ENCODE data around the gene LDHD.

The LDHD gene

DNA sequence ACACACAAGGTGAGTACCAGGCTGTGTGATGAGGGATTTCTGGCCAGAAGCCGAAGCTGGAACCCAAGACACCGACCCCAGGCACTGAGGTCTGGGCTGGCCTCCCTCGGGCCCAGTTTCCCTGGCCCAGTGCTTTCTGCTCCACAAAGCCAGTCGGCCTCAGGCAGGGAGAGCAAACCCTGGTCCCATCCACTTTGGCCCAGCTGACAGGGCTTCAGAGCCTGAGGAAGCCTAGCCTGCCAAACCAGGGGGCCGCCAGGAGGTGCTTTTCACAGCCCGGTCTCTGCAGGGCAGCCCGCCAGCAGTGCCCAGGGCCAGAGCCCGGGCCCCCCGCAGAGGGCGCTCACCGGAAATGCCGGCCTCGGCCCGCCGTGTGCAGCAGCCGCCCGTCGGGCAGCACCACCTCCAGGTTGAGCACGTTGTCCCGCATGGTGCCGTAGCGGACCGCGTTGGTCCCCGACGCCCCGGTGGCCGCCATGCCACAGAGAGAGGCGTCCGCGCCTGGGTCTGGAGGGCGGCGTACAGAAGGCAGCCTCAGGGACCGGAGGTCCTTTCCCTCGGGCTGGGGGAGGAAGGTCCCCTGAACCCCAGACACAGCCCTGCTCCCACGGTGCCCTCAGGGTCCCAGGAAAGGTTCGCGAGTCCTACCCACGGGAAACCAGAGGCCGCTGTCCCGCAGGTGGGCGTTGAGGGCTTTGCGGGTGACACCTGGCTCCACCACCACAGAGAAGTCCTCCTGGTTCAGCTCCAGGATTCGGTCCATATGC lies 2.2 kb downstream of the LDHD start:
- DNase-seq (ENCODE audit: low spot score), result no peak

DNA sequence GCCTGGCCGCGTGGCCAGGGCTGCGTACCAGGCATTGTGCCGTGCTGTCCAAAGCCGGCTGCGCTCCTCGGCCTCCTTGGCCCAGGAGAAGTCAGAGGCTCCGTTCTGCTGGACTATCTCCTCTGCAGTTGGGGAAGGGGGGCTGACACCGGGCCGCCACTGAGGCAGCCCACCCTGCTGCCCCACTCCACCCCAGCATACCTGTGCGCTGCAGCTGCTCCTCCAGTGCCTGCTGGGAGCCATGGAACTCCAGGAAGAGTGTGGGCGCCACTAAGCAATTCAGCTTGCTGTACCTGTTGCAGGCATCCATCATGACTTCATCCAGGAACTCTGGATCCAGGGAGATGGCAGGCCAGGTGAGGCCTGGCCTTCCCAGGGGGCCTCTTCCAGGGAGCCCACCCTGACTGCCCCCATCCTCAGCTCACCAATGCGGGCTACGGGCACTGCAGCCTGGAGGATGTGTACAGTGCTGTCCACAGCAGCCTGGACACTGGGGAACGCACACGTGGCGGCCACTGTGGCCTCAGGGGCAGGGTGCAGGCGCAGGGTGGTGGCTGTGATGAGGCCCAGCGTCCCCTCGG lies 2.9 kb downstream of the LDHD start:
- no peak for DNase-seq (ENCODE audit: low spot score)

DNA sequence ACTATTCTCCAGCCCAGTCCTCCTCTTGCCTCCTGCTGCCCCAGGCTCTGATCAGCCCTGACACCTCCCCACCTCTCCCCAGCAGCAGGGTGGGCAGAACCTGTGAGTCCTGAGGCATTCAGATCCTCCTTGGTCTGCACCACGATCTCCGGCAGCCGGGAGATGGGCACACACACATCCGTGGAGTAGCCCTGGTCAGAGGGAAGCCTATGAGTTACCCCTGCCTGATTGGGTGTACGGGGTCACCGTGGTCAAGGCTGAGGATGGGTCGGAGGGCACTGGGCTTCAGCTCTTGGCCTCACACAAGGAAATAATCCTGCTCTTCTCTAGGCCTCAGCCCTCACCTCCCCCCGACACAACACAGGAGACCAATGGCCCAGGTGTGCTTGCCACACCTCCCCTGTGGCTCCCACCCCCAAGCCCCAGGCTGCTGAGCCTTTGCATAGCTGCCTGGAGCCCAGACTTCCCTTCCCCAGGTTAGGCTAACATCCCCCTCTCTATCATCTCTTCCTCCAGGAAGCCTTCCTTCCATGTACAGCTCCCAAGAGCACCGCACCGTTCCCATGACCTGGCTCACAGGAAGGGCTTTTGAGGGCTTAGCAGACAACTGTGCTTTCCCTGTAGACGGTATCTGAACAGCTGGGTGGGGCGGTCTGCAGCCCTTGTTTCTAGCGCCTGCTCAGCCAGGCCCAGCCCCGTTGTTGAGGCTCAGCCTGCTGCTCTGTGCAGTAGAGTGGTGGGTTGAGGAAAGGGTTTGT lies 3.7 kb downstream of the LDHD start:
- DNase-seq (ENCODE audit: low spot score), result no peak

DNA sequence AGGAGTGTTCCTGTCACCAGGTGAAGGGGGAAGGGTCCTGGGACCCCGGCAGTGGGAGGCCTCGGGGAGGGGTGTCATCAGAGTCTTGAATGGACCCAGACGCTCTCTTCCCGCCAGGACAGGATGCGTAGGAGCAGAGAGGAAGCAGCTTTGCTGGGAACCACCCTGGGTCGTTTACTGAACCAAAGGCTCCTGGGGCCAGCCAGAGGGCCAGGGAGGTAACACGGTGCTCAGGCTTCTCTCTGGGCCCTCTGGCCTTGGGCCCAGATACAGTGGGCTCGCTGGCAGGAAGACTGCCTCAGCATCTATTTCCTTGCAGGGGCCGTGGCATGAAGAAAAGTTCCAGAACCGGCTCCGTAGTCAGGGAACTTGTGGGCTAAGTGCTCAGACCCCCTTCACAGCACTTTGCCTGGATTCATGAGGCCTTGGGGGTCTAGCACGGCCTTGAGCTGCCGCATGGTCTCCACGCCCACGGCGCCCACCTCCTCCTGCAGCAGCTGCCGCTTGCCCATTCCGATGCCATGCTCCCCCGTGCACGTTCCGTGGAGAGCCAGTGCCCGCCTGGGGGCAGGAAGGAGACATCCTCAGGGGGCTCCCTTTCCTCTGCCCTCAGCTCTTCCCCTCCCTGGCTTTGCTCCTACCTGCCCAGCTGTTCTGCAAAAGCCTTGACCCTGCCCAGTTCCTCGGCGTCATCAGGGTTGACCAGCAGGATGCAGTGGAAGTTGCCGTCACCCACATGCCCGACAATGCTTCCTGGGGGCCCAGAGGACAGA lies 4.4 kb downstream of the LDHD start:
- DNase-seq (ENCODE audit: low spot score), result no peak

DNA sequence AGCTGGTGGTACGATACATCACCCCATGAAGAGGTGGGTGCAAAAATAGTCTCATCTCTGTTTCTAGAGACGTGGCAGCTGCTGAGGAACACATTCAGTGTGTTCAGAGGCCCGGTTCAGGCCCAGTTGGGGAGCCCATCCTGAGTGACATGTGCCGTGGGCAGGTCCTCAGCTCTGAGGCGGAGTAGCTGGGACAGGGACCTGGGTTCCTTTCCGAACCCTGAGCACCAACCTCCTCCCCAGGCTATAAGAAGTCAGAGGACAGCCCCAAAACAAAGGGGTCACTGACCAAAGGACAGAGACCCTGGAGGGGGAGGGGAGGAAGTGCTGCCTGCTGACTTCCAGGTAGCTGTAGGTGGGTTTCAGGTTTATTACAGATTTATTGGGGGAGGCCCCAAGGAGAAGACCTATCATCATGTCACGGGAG lies 5.1 kb downstream of the LDHD start:
- DNase-seq (ENCODE audit: low spot score), result no peak

DNA sequence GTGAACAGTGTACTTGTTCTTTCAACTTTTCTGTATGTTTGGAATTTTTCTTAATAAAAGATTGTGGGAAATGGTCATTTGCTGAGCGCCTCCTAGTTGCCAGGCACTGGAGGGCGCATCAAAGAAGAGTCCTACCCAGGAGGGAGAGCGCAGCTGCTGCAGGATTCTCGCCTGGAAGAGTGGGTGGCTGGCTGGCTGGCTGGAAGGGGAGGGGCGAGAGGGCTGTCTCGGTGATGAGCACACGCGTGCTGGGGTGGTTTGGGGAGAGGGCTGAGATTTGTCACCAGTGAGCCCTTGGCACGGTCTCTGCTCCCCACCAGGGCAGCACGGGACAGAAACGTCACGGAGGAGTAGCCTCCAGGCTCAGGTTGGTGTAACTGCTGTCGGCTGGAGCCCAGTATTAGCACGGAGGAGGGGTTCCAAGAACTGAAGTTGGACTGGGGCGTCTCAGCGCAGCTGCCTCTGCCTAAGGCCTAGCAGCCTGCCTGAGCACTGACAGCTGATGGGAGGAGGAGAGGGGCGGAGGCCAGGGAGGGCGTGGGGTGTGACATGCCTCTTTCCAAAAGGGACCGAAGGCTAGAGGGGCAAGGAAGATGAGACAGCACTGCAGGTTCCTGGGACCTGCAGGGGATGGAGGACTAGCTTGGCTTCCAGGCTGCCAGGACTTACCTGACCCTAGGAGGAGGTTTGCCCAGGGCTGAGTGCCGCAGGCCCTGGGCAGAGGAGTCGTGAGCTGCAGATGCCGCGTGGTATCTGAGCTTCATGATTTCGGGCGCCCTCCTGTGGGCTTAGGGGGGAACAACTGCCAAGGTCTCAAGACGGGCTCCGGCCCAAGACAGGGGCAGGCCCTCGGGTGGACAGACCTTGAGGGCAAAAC lies 5.7 kb downstream of the LDHD start:
- DNase-seq (ENCODE audit: low spot score), result peak; percentile 88

DNA sequence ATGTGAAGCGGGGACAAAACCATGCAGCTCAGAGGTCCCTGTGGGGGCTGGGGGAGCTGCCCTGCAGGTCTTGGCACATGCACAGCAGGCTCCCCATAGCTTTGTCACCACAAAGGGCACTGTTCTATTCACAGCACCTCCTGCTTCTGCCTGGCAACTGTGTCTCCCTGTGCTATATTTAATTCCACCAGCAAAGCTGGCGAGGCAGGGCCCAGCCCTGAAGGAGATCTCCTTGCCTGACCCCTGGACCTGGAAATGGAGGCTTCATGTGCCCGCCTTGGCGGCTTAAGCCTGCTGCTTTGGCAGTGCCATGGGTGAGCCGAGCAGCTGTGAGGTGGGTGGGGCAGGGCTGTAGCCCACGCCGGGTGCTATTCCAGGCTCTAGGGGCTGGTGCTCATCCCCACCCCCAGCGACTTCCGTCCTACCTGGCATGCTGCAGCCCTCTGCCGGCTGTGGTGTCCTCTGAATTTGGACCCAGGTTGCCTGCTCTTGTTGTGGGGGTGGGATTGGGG lies 6.8 kb downstream of the LDHD start:
- DNase-seq (ENCODE audit: low spot score), result no peak

DNA sequence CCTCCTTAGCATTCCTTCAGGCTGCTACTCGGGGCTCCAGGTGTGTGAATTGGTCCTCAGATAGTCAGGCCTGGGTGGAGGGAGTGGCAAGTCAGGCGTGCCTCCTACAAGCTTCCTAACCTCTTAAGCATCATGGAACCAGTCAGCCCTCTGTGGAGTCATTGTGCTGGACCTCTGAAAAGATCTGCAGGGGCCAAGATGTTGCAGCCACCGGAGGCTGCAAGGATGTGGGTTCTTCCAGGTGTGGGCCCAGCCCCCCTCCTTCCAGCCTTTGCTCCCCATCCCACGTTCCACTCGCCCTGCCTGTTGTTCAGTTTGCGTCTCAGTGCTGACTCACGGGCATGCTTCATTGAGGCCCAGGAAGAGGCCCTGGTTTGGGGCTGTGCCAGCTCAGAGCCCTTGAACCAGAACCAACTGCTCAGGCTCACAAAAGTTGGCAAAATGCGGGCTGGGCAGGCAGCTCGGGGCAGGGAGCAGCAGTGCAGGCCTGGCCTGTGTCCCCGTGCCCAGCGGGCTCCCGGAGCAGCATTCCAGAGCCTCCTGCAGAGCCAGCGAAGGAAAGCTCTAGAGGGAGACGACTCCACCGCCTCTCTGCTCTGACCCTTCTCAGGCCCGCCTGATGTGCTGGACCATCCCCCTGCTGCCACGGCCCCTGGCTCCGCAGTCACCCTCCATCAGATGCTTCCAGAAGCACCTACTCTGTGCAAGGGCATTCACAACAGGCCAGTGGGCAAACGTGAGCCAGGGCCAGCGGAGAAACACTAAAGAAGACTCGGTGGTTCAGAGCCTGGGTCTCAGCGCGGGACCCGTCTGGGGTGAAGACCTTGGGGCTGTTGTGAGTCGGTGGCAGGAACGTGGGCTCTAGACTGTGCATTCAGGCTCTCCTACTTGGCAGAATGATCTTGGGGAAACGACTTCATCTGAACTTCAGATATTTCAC lies 7.5 kb downstream of the LDHD start:
- DNase-seq (ENCODE audit: low spot score), result peak; percentile 86

DNA sequence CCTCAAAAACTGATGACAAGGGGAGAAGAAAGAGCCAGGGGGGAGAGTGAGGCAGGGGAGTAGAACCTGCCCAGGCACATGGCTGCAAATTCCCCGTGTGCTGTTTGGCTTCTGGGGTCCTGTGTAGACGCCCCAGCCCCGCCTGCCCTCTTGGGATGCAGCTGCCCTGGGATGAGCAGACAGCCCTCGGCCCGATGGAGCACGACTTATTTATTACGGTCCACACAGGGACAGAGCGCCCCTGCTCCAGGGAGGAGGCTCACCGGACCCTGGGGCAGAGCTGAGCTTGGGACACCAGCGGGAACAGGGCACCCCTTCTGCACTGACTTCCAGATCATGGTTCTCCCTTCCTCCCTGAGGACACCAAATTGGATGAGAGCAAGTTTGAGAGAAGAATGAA lies 9.1 kb downstream of the LDHD start:
- DNase-seq (ENCODE audit: low spot score), result no peak

DNA sequence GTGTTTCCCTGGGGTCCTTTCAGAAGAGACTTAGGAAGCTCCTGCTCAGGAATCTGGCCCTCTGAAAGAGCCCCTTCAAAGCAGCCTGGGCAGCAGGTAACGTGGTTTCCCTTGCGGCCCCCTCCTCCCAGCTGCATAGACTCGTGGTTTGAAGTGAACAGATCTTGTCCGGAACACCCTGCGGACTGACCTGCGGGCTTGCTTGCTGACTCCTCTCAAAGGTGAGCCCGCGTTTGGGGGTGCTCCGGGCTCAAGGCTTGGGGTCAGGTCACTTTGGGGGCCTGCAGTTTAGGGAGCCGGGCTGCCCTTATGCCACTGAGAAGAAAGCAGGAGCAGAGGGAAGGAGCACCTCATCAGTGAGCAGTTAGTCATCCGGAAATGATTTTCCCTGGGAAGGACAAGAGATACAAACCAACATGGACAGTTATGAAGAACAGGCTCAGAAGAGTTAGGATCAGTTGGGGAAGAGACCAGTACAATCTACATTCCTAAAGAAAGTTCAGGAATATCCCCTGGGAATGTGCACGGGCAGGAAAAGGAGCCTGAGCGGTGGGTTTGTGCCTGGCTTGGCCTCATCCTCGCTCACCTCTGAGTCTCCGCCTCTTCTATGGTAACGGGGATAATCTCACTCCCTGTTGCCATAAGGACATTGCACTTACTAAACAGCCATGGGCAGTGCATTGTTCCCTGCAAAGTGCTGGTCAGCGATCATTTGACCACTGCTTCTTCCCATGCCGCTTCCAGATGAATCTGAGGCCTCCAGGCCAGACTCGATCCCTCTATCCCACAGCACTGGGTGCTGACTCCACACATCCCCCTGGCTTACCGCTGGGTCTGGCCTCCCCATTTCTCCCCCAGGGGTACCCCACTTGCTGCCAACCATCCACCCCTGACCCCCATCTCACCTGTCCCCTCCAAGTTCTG lies 10.0 kb downstream of the LDHD start:
- no peak for DNase-seq (ENCODE audit: low spot score)

DNA sequence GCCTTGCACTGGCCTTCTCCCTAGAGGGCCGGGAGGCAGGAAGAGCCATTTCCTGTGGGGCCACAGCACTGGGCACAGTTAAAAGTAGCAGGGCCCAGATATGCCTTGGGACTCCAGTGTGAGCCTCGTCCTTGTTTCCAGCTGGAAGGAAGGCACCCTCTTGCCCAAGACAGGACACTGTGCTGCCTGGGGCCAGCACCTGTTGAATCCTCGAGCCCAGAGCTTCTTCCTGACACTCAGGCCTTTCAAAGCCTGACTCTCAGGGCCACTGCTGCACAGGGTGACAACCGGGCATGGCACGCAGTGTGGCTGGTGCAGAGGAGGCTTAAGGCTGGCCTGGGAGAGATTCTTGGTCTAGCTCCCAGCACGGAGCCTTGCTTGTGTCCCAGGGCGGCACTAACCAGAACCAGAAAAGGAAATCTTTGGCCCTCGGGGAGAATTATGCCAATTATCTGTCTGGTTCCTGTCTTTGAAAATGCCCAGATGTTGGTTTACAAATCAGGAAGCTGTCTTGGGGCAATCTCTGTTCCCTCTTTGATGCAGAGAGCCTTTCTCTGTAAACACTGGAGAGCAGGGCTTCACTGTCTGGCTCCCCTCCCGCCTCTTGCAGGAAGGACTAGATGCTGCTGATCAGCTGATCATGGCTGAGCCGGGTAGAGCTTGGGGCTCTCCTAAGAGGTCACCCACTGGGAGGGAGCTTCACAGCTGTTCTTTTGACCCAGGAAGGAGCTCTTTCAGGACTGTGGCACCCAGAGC lies 11.1 kb downstream of the LDHD start:
- no peak for DNase-seq (ENCODE audit: low spot score)

DNA sequence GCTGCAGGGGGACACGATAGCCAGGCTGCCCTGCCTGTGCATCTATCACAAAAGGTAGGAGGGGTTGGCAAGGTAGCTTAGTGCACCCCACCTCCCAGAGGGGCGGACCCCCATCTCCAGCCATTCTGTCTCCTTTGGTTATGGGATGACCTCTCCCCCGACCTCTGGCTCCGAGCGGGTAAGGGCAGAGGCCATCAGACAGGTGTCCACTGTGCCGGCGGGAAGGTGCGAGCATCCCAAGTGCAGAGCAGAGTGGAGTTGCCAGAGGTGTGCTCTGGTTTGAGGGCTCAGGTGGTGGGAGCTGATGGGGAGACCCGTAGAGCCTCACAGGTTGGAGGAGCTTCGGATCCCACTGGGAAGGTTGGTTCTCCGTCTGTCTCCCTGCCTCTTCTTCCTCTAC lies 11.7 kb downstream of the LDHD start:
- no peak for DNase-seq (ENCODE audit: low spot score)

DNA sequence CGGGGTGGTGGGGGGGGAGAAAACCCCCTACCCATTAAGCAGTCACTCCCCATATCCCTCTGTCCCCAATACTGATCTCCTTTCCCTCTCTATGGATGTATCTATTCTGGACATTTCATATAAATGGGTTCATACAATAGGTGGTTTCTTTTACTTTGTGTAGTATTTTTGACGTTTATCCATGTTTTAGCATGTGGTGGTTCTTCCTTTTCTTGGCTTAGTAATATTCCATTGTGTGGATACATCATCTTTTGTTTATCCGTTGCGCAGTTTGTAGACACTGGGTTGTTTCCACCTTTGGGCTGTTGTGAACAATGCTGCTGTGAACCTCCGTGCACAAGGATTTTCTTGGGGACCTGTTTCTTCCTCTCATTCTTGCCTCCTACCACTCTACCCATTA lies 12.6 kb downstream of the LDHD start:
- DNase-seq (ENCODE audit: low spot score), result no peak

DNA sequence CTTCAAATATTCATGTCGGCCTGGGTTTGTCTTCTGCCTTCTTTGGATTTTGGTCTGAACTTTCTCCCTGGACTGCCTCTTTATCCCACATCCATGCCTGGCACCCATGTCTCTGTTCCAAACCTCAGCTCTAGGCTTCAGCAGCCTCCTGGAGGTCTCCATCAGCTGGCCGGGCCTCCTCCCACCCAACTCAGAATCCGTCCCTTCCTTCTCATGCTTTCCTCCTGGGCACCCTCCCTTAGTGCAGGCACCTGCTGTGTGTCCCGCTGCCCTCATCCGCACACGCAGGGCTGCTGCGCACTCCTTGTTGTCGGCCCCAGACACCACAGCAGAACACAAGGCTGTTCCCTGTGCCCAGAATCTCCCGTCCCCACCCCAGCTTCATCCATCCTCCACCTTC lies 14.0 kb downstream of the LDHD start:
- no peak for DNase-seq (ENCODE audit: low spot score)

DNA sequence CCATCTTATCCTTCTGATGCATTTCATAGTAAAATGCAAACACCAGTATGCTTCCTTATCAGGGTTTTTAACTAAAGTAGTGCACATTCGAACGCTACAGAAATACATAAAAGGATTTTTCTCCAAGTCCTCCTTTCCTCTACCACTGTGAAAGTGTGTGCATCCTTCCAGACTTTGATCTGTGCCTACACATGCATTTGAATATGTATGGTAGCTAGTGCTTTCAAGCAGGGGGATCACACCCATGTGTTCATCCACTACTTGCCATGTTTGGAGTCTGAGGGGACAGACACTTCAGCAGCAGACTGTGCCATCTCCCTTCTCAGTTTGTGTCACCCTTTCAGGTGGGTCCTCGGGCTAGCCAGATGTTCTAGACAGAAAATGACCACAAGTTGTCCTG lies 14.9 kb downstream of the LDHD start:
- DNase-seq (ENCODE audit: low spot score), result no peak

DNA sequence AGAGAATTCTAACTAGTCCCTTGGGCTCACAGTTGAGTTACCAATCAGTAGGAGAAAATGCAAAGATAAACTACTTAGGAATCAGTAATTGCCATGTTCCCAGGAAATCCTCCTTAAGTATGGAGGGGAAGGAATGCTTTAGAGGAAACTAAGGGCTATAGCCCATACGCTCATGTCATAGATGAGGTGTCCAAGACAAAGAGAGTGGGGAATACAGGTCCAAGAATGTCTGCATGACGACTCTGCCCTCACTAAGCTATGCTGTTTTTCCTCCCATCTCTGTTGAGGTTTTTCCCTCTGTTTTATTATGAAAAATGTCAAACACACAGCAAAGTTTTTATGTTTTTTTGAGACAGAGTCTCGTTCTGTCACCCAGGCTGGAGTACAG lies 16.0 kb downstream of the LDHD start:
- no peak for DNase-seq (ENCODE audit: low spot score)

DNA sequence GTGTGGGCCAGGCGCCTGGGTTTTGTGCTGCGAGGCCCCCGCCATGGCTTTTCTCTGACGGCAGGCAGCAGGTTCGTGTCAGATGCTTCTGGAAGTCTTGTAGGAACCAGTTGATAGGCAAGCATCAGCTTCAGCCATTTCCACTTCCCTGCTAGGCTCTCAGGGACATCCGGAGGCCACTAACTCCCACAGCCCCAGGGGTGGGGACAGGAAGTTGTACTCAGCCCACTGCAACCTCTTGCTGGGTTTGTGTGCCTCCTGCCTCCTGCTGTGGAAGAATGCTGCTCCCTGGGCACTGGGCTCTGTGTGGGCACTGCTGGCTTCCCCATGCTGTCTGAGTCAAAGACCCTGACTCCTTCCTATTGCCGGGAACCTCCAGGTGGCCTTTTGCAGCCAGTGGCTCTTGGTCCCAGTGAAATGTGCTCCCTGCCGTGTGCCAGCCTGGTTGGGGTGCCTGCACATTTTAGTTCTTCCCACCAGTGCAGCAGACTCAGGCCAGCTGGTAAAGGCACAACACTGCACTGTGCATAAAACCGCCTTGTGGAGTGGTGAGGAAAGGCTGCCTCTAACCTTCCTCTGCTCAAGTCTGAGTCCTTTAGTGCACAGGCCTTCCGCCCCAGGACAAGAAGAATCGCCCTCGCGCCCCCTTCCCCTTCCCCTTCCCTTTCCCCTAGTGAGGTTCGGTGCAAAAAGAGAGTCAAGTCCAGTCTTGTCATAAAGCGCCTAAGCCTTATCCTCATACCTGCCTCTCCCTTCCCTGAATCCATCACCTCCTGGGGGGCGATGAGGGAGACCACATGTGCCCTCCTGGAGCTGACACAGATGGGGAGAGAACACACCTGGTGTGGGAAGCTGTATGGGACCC lies 16.6 kb downstream of the LDHD start:
- DNase-seq (ENCODE audit: low spot score), result peak; percentile 54

All from activated CD4-positive, alpha-beta T cell treated with anti-CD3 and anti-CD28 coated beads, Interleukin-2, Interleukin-4, amounts not matched to agents 100 ng/mL and 50 ng/mL, durations not matched to agents 16 hours and 8 hours (primary cell).